ENCODE measurements around the gene IRF2BP1. TPM values are rescaled to one million over a fixed set of nuclear protein-coding genes. Genes with fewer than 3 reads are reported as not detected.

The IRF2BP1 gene
- total and polyA plus RNA-seq, 7 donors: 7.8 to 25.5 (median 18.0) TPM

- H3K27ac ChIP-seq: no peak overlapping the region
- intact Hi-C loops (cut with DNase I): no loop called here
- H3K27me3 ChIP-seq: no peaks in the 10 kb centered on the region
- no peaks in the 10 kb centered on the region for H3K9me3 ChIP-seq
- H3K4me1 ChIP-seq: peaks cover 0 to 6% (median 2%) of the 10 kb centered on the region in 4 donors
- WGBS, 2 donors: 84 to 88% methylated on average over 9 of the region's 9 CpGs
- TF ChIP-seq POLR2A (IDR thresholded peaks at IDR 0.05) (no peak), CTCF (IDR thresholded peaks at IDR 0.05) (no peak), EP300 (IDR thresholded peaks at IDR 0.05) (no peak), POLR2AphosphoS5 (IDR thresholded peaks at IDR 0.05) (no peak)
- H3K4me3 ChIP-seq: no peak overlapping the region
- H3K36me3 ChIP-seq: peaks cover 0 to 50% (median 22%) of the 10 kb centered on the region in 4 donors
- no peak for DNase-seq
Observed at GRCh38 chr19:45895519-45895972, 9.6 kb upstream of the IRF2BP1 start.

- no peak for DNase-seq
Observed at GRCh38 chr19:45890877-45891276, 4.9 kb upstream of the IRF2BP1 start.

GRCh38 chr19:45889210-45889885 lies 3.4 kb upstream of the IRF2BP1 start:
- Histone ChIP-seq H3K27ac (no peak overlapping the region), H3K4me1 (peaks cover 0 to 19% (median 18%) of the 10 kb centered on the region in 4 donors), H3K4me3 (no peak overlapping the region), H3K36me3 (peaks cover 6 to 14% (median 9%) of the 10 kb centered on the region in 4 donors), H3K9me3 (no peaks in the 10 kb centered on the region), H3K27me3 (no peaks in the 10 kb centered on the region)
- no peak for TF ChIP-seq POLR2AphosphoS5 (IDR thresholded peaks at IDR 0.05)
- TF ChIP-seq POLR2A (IDR thresholded peaks at IDR 0.05): no peak
- no peak for TF ChIP-seq EP300 (IDR thresholded peaks at IDR 0.05)
- no peak for TF ChIP-seq CTCF (IDR thresholded peaks at IDR 0.05)
- DNase-seq: no peak
- 74% methylated on average over 6 of the region's 6 CpGs for WGBS, 2 donors
- intact Hi-C loops (cut with DNase I): loop anchor here (5.0 kb wide), 1 partner anchor 108 kb away; the partner anchor contains the start of gene CCDC61

More at GRCh38 chr19:45890877-45891276, 4.9 kb upstream of the IRF2BP1 start:
- peaks cover 0 to 22% (median 12%) of the 10 kb centered on the region in 4 donors for H3K36me3 ChIP-seq
- no peaks in the 10 kb centered on the region for H3K27me3 ChIP-seq
- no peak for TF ChIP-seq POLR2A (IDR thresholded peaks at IDR 0.05)
- TF ChIP-seq EP300 (IDR thresholded peaks at IDR 0.05): no peak
- no peak for TF ChIP-seq CTCF (IDR thresholded peaks at IDR 0.05)
- no peak for TF ChIP-seq POLR2AphosphoS5 (IDR thresholded peaks at IDR 0.05)
- intact Hi-C loops (cut with DNase I): no loop called here
- WGBS, 2 donors: 91 to 93% methylated on average over 17 of the region's 17 CpGs
- no peak overlapping the region for H3K27ac ChIP-seq
- no peaks in the 10 kb centered on the region for H3K9me3 ChIP-seq
- H3K4me1 ChIP-seq: peaks cover 0 to 8% (median 6%) of the 10 kb centered on the region in 4 donors
- no peak overlapping the region for H3K4me3 ChIP-seq

GRCh38 chr19:45887200-45887710 lies 1.3 kb upstream of the IRF2BP1 start:
- intact Hi-C loops (cut with DNase I): loop anchor here (2.0 to 5.0 kb wide), 2 partner anchors 16 to 110 kb away; partner anchors contain the start of genes CCDC61 and MYPOP
- TF ChIP-seq POLR2A (IDR thresholded peaks at IDR 0.05): no peak
- no peak for TF ChIP-seq POLR2AphosphoS5 (IDR thresholded peaks at IDR 0.05)
- TF ChIP-seq CTCF (IDR thresholded peaks at IDR 0.05): no peak
- WGBS, 2 donors: 60 to 72% methylated on average over 10 of the region's 10 CpGs
- no peak for DNase-seq
- Histone ChIP-seq H3K4me3 (peak overlapping the region; percentile 47 to 84 (median 68)), H3K9me3 (no peaks in the 10 kb centered on the region), H3K36me3 (peaks cover 6 to 18% (median 13%) of the 10 kb centered on the region in 4 donors), H3K4me1 (peaks cover 0 to 40% (median 39%) of the 10 kb centered on the region in 4 donors), H3K27me3 (no peaks in the 10 kb centered on the region), H3K27ac (peak overlapping the region; percentile 84 to 92 (median 89))

Data from sigmoid colon (tissue), 7 donors.